B cell (primary cell): ENCODE measurements around the gene CCL23.

Experiments
- EZH2 ChIP-seq: IDR thresholded peaks from 2 replicates; pipeline ENCODE4 v1.6.1; 2012; ENCODE audit warnings: borderline replicate concordance, low read depth, mild to moderate bottlenecking, moderate library complexity, low read length; ENCODE audit not compliant: insufficient read depth, poor library complexity, severe bottlenecking
- TF ChIP-seq, protein P1 (sequence below): fragments of 200-600 bp; IDR thresholded peaks from one replicate; pipeline ENCODE4 v1.8.0; 2022; ENCODE audit warnings: antibody characterized with exemption, mild to moderate bottlenecking

GRCh38 chr17:35981908-35982330 lies 35.9 kb downstream of the CCL23 start:
- TF ChIP-seq, protein P1, sequence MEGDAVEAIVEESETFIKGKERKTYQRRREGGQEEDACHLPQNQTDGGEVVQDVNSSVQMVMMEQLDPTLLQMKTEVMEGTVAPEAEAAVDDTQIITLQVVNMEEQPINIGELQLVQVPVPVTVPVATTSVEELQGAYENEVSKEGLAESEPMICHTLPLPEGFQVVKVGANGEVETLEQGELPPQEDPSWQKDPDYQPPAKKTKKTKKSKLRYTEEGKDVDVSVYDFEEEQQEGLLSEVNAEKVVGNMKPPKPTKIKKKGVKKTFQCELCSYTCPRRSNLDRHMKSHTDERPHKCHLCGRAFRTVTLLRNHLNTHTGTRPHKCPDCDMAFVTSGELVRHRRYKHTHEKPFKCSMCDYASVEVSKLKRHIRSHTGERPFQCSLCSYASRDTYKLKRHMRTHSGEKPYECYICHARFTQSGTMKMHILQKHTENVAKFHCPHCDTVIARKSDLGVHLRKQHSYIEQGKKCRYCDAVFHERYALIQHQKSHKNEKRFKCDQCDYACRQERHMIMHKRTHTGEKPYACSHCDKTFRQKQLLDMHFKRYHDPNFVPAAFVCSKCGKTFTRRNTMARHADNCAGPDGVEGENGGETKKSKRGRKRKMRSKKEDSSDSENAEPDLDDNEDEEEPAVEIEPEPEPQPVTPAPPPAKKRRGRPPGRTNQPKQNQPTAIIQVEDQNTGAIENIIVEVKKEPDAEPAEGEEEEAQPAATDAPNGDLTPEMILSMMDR, result no peak
- no peak for TF ChIP-seq EZH2
